Skeletal muscle tissue (tissue), 5 donors: ENCODE data around the gene GCNT2. TPM values are rescaled to one million over a fixed set of nuclear protein-coding genes. Genes with fewer than 3 reads are reported as not detected.
"Not testable (repeated sequence)": the region's sequence is repeated elsewhere in the genome, so short reads cannot be mapped to it uniquely, and the experiment has no call there.

Experiments used
- H3K27ac ChIP-seq: one replicate; pipeline ENCODE4 v1.7.0; 2013; ENCODE audit warnings: mild to moderate bottlenecking, low read depth, low read length, inconsistent platforms
- H3K27me3 ChIP-seq, 3 donors: one replicate each; pipeline ENCODE4 v1.7.0; 2013; ENCODE audit warnings: low read length in 3 of 3; ENCODE audit not compliant: control insufficient read depth in 3 of 3, insufficient read depth in 3 of 3
- H3K36me3 ChIP-seq, 3 donors: one replicate each; pipeline ENCODE4 v1.7.0; 2013; ENCODE audit warnings: low read length in 3 of 3; ENCODE audit not compliant: control insufficient read depth in 3 of 3, insufficient read depth in 3 of 3
- H3K4me1 ChIP-seq, 3 donors: one replicate each; pipeline ENCODE4 v1.7.0; 2013; ENCODE audit warnings: low read length in 3 of 3, mild to moderate bottlenecking in 3 of 3; ENCODE audit not compliant: control insufficient read depth in 3 of 3, insufficient read depth in 3 of 3
- H3K4me3 ChIP-seq, 3 donors: one replicate each; pipeline ENCODE4 v1.7.0; 2013; ENCODE audit warnings: low read length in 3 of 3
- H3K9ac ChIP-seq, 3 donors: one replicate each; pipeline ENCODE4 v1.7.0; 2013; ENCODE audit warnings: low read length in 3 of 3, mild to moderate bottlenecking in 3 of 3, moderate library complexity in 2 of 3, low read depth in 1 of 3
- H3K9me3 ChIP-seq, 3 donors: one replicate each; pipeline ENCODE4 v1.7.0; 2013; ENCODE audit warnings: low read length in 3 of 3; ENCODE audit not compliant: control insufficient read depth in 3 of 3
- small RNA-seq: library from RNA; depleted of rRNA; stranded (forward); fragments of <200 nt; gene quantifications from one replicate; pipeline ENCODE3, GENCODE V24; 2014
- total RNA-seq: library from RNA; depleted of rRNA; stranded (reverse); fragments of >200 nt; gene quantifications from one replicate; pipeline ENCODE4 v1.2.3, GENCODE V29; 2014
- donor health status: Osteomylitis.

GCNT2 gene
- total RNA-seq, 1 donor from 2014 or later, result 3.1 TPM

DNA sequence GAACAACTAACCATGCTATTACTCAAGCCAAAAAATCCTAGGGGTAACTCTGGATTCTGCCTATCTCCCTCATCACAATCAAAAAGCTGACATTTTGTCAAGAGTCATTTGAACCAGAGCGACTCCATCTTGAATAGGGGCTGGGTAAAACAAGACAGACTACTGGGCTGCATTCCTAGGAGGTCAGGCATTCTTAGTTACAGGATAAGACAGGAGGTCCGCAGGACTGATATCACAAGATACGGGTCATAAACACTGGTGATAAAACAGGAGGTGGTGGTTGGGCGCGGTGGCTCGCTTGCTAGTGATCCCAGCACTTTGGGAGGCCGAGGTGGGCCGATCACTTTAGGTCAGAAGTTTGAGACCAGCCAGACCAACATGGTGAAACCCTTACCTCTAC is 141.1 kb downstream of the GCNT2 start:
- Histone ChIP-seq H3K4me3 (no peak overlapping the region), H3K9me3 (no peaks in the 10 kb centered on the region), H3K27ac (no peak overlapping the region), H3K9ac (no peak overlapping the region), H3K27me3 (no peaks in the 10 kb centered on the region), H3K4me1 (peaks cover 0 to 4% (median 0%) of the 10 kb centered on the region in 3 donors), H3K36me3 (no peaks in the 10 kb centered on the region)

DNA sequence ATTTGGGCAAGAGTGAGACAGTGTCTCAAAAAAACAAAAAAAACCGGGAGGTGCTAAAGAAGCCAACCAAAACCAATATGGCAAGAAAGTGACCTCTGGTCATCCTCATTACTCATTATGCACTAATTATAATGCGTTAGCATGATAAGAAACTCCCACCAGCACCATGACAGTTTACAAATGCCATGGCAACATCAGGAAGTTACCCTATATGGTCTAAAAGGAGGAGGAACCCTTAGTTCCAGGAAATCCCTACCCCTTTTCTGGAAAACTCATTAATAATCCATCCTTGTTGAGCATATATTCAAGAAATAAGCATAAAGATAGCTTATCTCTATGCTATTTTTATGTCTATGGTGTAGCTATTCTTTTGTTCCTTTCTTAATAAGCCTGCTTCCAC is 141.6 kb downstream of the GCNT2 start:
- no peaks in the 10 kb centered on the region for H3K9me3 ChIP-seq
- no peak overlapping the region for H3K4me3 ChIP-seq
- no peak overlapping the region for H3K27ac ChIP-seq
- H3K36me3 ChIP-seq, result no peaks in the 10 kb centered on the region
- no peaks in the 10 kb centered on the region for H3K27me3 ChIP-seq
- H3K9ac ChIP-seq, result no peak overlapping the region
- H3K4me1 ChIP-seq, result peaks cover 0 to 4% (median 0%) of the 10 kb centered on the region in 3 donors

DNA sequence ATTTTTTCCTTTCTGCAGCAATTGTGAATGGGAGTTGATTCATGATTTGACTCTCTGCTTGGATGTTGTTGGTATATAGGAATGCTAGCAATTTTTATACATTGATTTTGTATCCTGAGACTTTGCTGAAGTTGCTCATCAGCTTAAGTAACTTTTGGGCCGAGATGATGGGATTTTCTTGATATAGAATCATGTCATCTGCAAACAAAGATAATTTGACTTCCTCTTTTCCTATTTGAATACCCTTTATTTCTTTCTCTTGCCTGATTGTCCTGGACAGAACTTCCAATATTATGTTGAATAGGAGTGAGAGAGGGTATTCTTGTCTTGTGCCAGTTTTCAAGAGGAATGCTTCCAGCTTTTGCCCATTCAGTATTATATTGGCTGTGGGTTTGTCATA is 144.4 kb downstream of the GCNT2 start:
- H3K9me3 ChIP-seq, H3K9ac ChIP-seq, H3K27me3 ChIP-seq, H3K4me1 ChIP-seq, H3K27ac ChIP-seq, H3K36me3 ChIP-seq, H3K4me3 ChIP-seq: not testable (repeated sequence)

DNA sequence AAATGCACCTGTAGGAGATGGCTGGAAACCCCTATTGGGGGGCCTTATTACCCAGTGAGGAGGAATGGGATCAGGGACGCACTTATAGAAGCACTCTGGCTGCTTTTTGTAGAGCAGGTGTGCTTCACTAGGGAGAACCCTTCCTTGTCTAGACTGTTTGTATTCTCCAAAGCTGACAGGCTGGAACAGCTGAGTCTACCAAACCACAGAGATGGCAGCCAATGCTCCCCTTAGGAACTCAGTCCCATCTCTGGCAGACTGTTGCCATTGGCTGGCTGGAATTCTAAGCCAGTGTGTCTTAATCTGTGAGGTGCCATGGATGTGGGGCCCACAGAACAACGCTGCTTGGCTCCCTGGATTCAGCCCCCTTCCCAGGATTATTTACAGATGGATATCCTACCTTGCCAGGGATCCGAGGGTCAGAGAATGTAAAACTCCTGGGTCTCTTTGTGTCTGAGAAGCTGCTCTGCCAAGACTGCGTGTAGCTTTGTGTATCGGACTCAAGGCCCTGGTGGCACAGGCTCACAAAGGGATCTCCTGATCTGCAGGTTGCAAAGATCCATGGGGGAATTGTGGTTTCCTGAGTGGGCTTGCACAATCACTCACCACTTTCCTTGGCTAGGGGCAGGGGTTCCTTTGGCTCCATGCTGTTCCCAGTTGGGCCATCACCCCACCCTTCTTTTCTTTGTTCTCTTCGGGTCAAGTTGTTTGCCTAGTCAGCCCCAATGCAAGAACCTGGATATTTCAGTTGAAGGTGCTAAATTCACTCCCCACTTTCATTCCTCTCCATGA is 147.2 kb downstream of the GCNT2 start:
- Histone ChIP-seq H3K27ac (no peak overlapping the region), H3K4me3 (no peak overlapping the region), H3K36me3 (no peaks in the 10 kb centered on the region), H3K9ac (no peak overlapping the region), H3K27me3 (peaks cover 0 to 5% (median 3%) of the 10 kb centered on the region in 3 donors), H3K9me3 (no peaks in the 10 kb centered on the region), H3K4me1 (no peaks in the 10 kb centered on the region)

DNA sequence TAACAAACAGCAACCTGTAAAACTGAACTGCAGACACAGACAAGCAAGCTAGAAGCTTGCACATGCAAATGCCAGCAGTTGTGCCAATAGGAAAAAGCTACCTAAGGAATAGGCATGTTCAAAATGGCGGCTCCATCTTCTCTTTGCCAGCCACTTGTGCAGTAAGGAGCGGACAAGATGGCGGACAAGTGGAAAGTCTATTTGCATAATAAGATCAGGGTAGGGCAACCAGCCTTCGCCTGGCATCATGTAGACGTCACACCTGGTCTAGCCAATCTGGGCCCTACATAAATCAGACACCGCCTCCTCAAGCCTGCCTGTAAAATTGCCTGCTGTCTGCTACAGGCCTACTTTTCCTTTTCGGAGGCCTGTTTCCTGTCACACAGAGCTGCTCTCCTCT is 155.3 kb downstream of the GCNT2 start:
- Histone ChIP-seq H3K27ac (no peak overlapping the region), H3K36me3 (no peaks in the 10 kb centered on the region), H3K4me3 (no peak overlapping the region), H3K27me3 (no peaks in the 10 kb centered on the region), H3K9ac (no peak overlapping the region), H3K9me3 (no peaks in the 10 kb centered on the region), H3K4me1 (no peaks in the 10 kb centered on the region)

DNA sequence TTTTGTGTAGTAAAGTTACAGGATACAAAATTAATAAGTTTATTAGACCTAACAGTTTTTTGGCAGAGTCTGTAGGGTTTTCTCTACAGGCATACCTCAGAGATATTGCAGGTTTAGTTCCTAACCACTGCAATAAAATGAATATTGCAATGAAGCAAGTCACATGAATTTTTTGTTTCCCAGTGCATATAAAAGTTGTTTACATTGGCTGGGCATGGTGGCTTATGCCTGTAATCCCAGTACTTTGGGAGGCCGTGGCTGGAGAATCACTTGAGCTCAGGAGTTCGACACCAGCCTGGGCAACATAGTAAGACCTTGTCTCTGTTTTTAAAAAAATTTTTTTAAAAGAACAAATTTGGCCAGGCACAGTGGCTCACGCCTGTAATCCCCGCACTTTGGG is 157.3 kb downstream of the GCNT2 start:
- H3K9me3 ChIP-seq, result no peaks in the 10 kb centered on the region
- H3K4me1 ChIP-seq, result no peaks in the 10 kb centered on the region
- no peak overlapping the region for H3K9ac ChIP-seq
- no peak overlapping the region for H3K4me3 ChIP-seq
- H3K27ac ChIP-seq, result no peak overlapping the region
- H3K36me3 ChIP-seq, result no peaks in the 10 kb centered on the region
- H3K27me3 ChIP-seq, result peaks cover 0 to 2% (median 0%) of the 10 kb centered on the region in 3 donors

Small RNA genes within 50 kb of the gene (small RNA-seq; reads per million reads assigned to genes)
- not detected for gene RF00019

Other genes with a start within 250 kb of the GCNT2 start
- gene TFAP2A, start 106.3 kb upstream of the GCNT2 start, total RNA-seq, result not detected
- not detected for gene C6orf52, start 173.3 kb downstream of the GCNT2 start, total RNA-seq
- gene PAK1IP1, start 173.6 kb downstream of the GCNT2 start, total RNA-seq, result 7.3 TPM
- 93.4 TPM for gene TMEM14C, start 201.7 kb downstream of the GCNT2 start, total RNA-seq
- 65.2 TPM for gene TMEM14B, start 226.5 kb downstream of the GCNT2 start, total RNA-seq